ENCODE data around the gene KLHL33.

The KLHL33 gene

GRCh38 chr14:20440882-20441281, 4.9 kb upstream of the KLHL33 start:
- H3K36me3 ChIP-seq (ENCODE audit: control insufficient read depth, insufficient read depth, low read length): peaks cover 2% of the 10 kb centered on the region
- no peak overlapping the region for H3K4me3 ChIP-seq (ENCODE audit: low read length)
- H3K9ac ChIP-seq (ENCODE audit: low read length): no peak overlapping the region
- H3K27ac ChIP-seq (ENCODE audit: low read depth, low read length): no peak overlapping the region
- no peaks in the 10 kb centered on the region for H3K27me3 ChIP-seq (ENCODE audit: control insufficient read depth, insufficient read depth, low read length)
- H3K4me1 ChIP-seq (ENCODE audit: control insufficient read depth, insufficient read depth, low read length): no peaks in the 10 kb centered on the region

GRCh38 chr14:20440465-20440864, 4.5 kb upstream of the KLHL33 start:
- Histone ChIP-seq H3K27me3 (ENCODE audit: control insufficient read depth, insufficient read depth, low read length) (no peaks in the 10 kb centered on the region), H3K36me3 (ENCODE audit: control insufficient read depth, insufficient read depth, low read length) (no peaks in the 10 kb centered on the region), H3K9ac (ENCODE audit: low read length) (no peak overlapping the region), H3K4me3 (ENCODE audit: low read length) (no peak overlapping the region), H3K4me1 (ENCODE audit: control insufficient read depth, insufficient read depth, low read length) (no peaks in the 10 kb centered on the region), H3K27ac (ENCODE audit: low read depth, low read length) (no peak overlapping the region)

- Histone ChIP-seq H3K36me3 (ENCODE audit: control insufficient read depth, insufficient read depth, low read length) (no peaks in the 10 kb centered on the region), H3K9ac (ENCODE audit: low read length) (no peak overlapping the region), H3K4me1 (ENCODE audit: control insufficient read depth, insufficient read depth, low read length) (no peaks in the 10 kb centered on the region), H3K27me3 (ENCODE audit: control insufficient read depth, insufficient read depth, low read length) (no peaks in the 10 kb centered on the region), H3K4me3 (ENCODE audit: low read length) (no peak overlapping the region), H3K27ac (ENCODE audit: low read depth, low read length) (no peak overlapping the region)
Measured at GRCh38 chr14:20438664-20439063, 2.7 kb upstream of the KLHL33 start.

GRCh38 chr14:20436363-20436755, 393 bp upstream of the KLHL33 start:
- Histone ChIP-seq H3K36me3 (ENCODE audit: control insufficient read depth, insufficient read depth, low read length) (no peaks in the 10 kb centered on the region), H3K27me3 (ENCODE audit: control insufficient read depth, insufficient read depth, low read length) (no peaks in the 10 kb centered on the region), H3K4me3 (ENCODE audit: low read length) (no peak overlapping the region), H3K27ac (ENCODE audit: low read depth, low read length) (no peak overlapping the region), H3K9ac (ENCODE audit: low read length) (no peak overlapping the region), H3K4me1 (ENCODE audit: control insufficient read depth, insufficient read depth, low read length) (no peaks in the 10 kb centered on the region)

GRCh38 chr14:20434701-20435581, 1.0 kb downstream of the KLHL33 start:
- Histone ChIP-seq H3K27ac (ENCODE audit: low read depth, low read length) (peak overlapping the region; percentile 6), H3K4me1 (ENCODE audit: control insufficient read depth, insufficient read depth, low read length) (no peaks in the 10 kb centered on the region), H3K36me3 (ENCODE audit: control insufficient read depth, insufficient read depth, low read length) (no peaks in the 10 kb centered on the region), H3K27me3 (ENCODE audit: control insufficient read depth, insufficient read depth, low read length) (no peaks in the 10 kb centered on the region), H3K4me3 (ENCODE audit: low read length) (peak overlapping the region; percentile 50), H3K9ac (ENCODE audit: low read length) (no peak overlapping the region)

- H3K9ac ChIP-seq (ENCODE audit: low read length): no peak overlapping the region
- H3K27ac ChIP-seq (ENCODE audit: low read depth, low read length): no peak overlapping the region
- no peaks in the 10 kb centered on the region for H3K36me3 ChIP-seq (ENCODE audit: control insufficient read depth, insufficient read depth, low read length)
- no peaks in the 10 kb centered on the region for H3K4me1 ChIP-seq (ENCODE audit: control insufficient read depth, insufficient read depth, low read length)
- no peak overlapping the region for H3K4me3 ChIP-seq (ENCODE audit: low read length)
- no peaks in the 10 kb centered on the region for H3K27me3 ChIP-seq (ENCODE audit: control insufficient read depth, insufficient read depth, low read length)
Measured at GRCh38 chr14:20429801-20430669, 5.9 kb downstream of the KLHL33 start.

- no peak overlapping the region for H3K9ac ChIP-seq (ENCODE audit: low read length)
- no peaks in the 10 kb centered on the region for H3K36me3 ChIP-seq (ENCODE audit: control insufficient read depth, insufficient read depth, low read length)
- no peak overlapping the region for H3K27ac ChIP-seq (ENCODE audit: low read depth, low read length)
Measured at GRCh38 chr14:20428802-20429201, 7.2 kb downstream of the KLHL33 start.

GRCh38 chr14:20428010-20428365, 8.0 kb downstream of the KLHL33 start:
- Histone ChIP-seq H3K36me3 (ENCODE audit: control insufficient read depth, insufficient read depth, low read length) (no peaks in the 10 kb centered on the region), H3K9ac (ENCODE audit: low read length) (no peak overlapping the region), H3K4me3 (ENCODE audit: low read length) (peak overlapping the region; percentile 35), H3K4me1 (ENCODE audit: control insufficient read depth, insufficient read depth, low read length) (no peaks in the 10 kb centered on the region), H3K27me3 (ENCODE audit: control insufficient read depth, insufficient read depth, low read length) (no peaks in the 10 kb centered on the region), H3K27ac (ENCODE audit: low read depth, low read length) (no peak overlapping the region)

More at GRCh38 chr14:20428802-20429201, 7.2 kb downstream of the KLHL33 start:
- no peak overlapping the region for H3K4me3 ChIP-seq (ENCODE audit: low read length)
- H3K4me1 ChIP-seq (ENCODE audit: control insufficient read depth, insufficient read depth, low read length): no peaks in the 10 kb centered on the region
- no peaks in the 10 kb centered on the region for H3K27me3 ChIP-seq (ENCODE audit: control insufficient read depth, insufficient read depth, low read length)

GRCh38 chr14:20427231-20428009, 8.5 kb downstream of the KLHL33 start:
- Histone ChIP-seq H3K9ac (ENCODE audit: low read length) (no peak overlapping the region), H3K36me3 (ENCODE audit: control insufficient read depth, insufficient read depth, low read length) (no peaks in the 10 kb centered on the region), H3K4me3 (ENCODE audit: low read length) (peak overlapping the region; percentile 35), H3K27me3 (ENCODE audit: control insufficient read depth, insufficient read depth, low read length) (no peaks in the 10 kb centered on the region), H3K4me1 (ENCODE audit: control insufficient read depth, insufficient read depth, low read length) (no peaks in the 10 kb centered on the region), H3K27ac (ENCODE audit: low read depth, low read length) (no peak overlapping the region)

GRCh38 chr14:20424851-20425250, 11.1 kb downstream of the KLHL33 start:
- Histone ChIP-seq H3K4me3 (ENCODE audit: low read length) (no peak overlapping the region), H3K27me3 (ENCODE audit: control insufficient read depth, insufficient read depth, low read length) (no peaks in the 10 kb centered on the region), H3K27ac (ENCODE audit: low read depth, low read length) (no peak overlapping the region), H3K9ac (ENCODE audit: low read length) (no peak overlapping the region), H3K36me3 (ENCODE audit: control insufficient read depth, insufficient read depth, low read length) (no peaks in the 10 kb centered on the region), H3K4me1 (ENCODE audit: control insufficient read depth, insufficient read depth, low read length) (no peaks in the 10 kb centered on the region)

GRCh38 chr14:20422886-20423285, 13.1 kb downstream of the KLHL33 start:
- H3K27ac ChIP-seq (ENCODE audit: low read depth, low read length): no peak overlapping the region
- H3K9ac ChIP-seq (ENCODE audit: low read length): no peak overlapping the region
- H3K4me1 ChIP-seq (ENCODE audit: control insufficient read depth, insufficient read depth, low read length): no peaks in the 10 kb centered on the region
- H3K4me3 ChIP-seq (ENCODE audit: low read length): no peak overlapping the region
- H3K36me3 ChIP-seq (ENCODE audit: control insufficient read depth, insufficient read depth, low read length): no peaks in the 10 kb centered on the region
- no peaks in the 10 kb centered on the region for H3K27me3 ChIP-seq (ENCODE audit: control insufficient read depth, insufficient read depth, low read length)

- H3K27me3 ChIP-seq (ENCODE audit: control insufficient read depth, insufficient read depth, low read length): no peaks in the 10 kb centered on the region
- no peaks in the 10 kb centered on the region for H3K4me1 ChIP-seq (ENCODE audit: control insufficient read depth, insufficient read depth, low read length)
- H3K4me3 ChIP-seq (ENCODE audit: low read length): no peak overlapping the region
- H3K27ac ChIP-seq (ENCODE audit: low read depth, low read length): no peak overlapping the region
- no peaks in the 10 kb centered on the region for H3K36me3 ChIP-seq (ENCODE audit: control insufficient read depth, insufficient read depth, low read length)
- no peak overlapping the region for H3K9ac ChIP-seq (ENCODE audit: low read length)
Measured at GRCh38 chr14:20421267-20421666, 14.7 kb downstream of the KLHL33 start.
